ENCODE measurements around the gene AZU1.

Gene AZU1

DNA sequence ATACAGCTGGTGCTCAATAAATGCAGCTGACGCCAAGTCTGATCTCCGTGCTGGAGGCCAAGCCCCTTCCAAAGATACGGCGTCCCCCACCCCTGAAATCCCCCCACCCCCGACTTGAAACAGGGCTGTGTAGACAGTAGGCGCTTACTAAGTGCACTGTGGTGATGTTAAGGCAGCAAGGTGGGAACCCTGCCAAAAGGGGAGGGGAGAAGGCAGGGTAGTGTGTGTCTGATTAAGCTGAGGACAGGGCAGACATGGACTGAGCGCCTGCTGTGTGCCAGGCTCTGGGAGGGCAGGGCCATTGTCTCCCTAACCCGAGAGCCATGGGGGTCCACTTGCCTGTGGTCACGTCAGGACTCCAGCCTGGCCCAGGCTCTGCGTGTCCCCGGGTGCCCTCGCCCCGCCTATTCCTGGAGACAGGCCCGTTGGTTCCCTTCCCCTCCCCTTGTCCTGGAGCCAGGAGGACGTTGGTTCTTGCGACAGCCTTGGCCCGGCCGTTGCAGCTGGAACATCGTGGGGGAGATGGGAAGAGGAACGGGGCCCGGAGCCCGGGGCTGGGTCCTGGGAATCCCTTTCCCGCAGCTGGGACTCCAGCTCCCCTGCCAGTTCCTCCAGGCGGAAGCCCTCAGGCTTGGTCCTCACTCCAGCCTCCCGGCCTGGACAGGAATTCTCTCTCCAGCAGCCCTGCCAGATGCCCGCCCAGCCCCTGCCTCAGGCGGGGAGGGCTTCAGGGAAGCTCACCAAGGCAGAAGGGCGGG, 22.8 kb downstream of the AZU1 start:
- H3K9me2 ChIP-seq (replicated peaks; ENCODE audit: low read depth, low read length) = no peaks in the 10 kb centered on the region
- H3F3A ChIP-seq (ENCODE audit: low read depth) = no peaks in the 10 kb centered on the region
- H3K4me2 ChIP-seq (ENCODE audit: low read depth, low read length, poor library complexity, severe bottlenecking) = no peak overlapping the region
- H3K9me3 ChIP-seq (ENCODE audit: insufficient read depth, low read depth, low read length) = no peaks in the 10 kb centered on the region
- H3K36me3 ChIP-seq (ENCODE audit: insufficient read depth, low read length) = no peaks in the 10 kb centered on the region
- H3K4me3 ChIP-seq (ENCODE audit: low read length, poor library complexity, severe bottlenecking) = no peak overlapping the region
- TF ChIP-seq EZH2phosphoT487 (IDR thresholded peaks at IDR 0.05; ENCODE audit: borderline replicate concordance) (no peak), CTCF (conservative IDR thresholded peaks at IDR 0.05; ENCODE audit: low read length) (no peak)
- H2AFZ ChIP-seq (ENCODE audit: low read length) = no peak overlapping the region
- H3K79me2 ChIP-seq (ENCODE audit: insufficient read depth, low read length) = no peaks in the 10 kb centered on the region
- H3K4me1 ChIP-seq (ENCODE audit: insufficient read depth, low read length, poor library complexity, severe bottlenecking) = no peaks in the 10 kb centered on the region
- H3K9ac ChIP-seq (ENCODE audit: low read depth, low read length, poor library complexity, severe bottlenecking) = no peak overlapping the region
- H3K27me3 ChIP-seq (ENCODE audit: insufficient read depth, low read length, poor library complexity, severe bottlenecking) = no peaks in the 10 kb centered on the region
- no peaks in the 10 kb centered on the region for H4K20me1 ChIP-seq (ENCODE audit: insufficient read depth, low read length, poor library complexity, severe bottlenecking)

- Histone ChIP-seq H3K9me2 (replicated peaks; ENCODE audit: low read depth, low read length) (no peaks in the 10 kb centered on the region), H3K9ac (ENCODE audit: low read depth, low read length, poor library complexity, severe bottlenecking) (no peak overlapping the region), H3K9me3 (ENCODE audit: insufficient read depth, low read depth, low read length) (no peaks in the 10 kb centered on the region), H2AFZ (ENCODE audit: low read length) (no peak overlapping the region), H3K79me2 (ENCODE audit: insufficient read depth, low read length) (no peaks in the 10 kb centered on the region), H3K4me1 (ENCODE audit: insufficient read depth, low read length, poor library complexity, severe bottlenecking) (no peaks in the 10 kb centered on the region), H3K27me3 (ENCODE audit: insufficient read depth, low read length, poor library complexity, severe bottlenecking) (no peaks in the 10 kb centered on the region), H3K4me3 (ENCODE audit: low read length, poor library complexity, severe bottlenecking) (no peak overlapping the region), H3K36me3 (ENCODE audit: insufficient read depth, low read length) (no peaks in the 10 kb centered on the region), H3F3A (ENCODE audit: low read depth) (no peaks in the 10 kb centered on the region), H4K20me1 (ENCODE audit: insufficient read depth, low read length, poor library complexity, severe bottlenecking) (no peaks in the 10 kb centered on the region), H3K4me2 (ENCODE audit: low read depth, low read length, poor library complexity, severe bottlenecking) (no peak overlapping the region)
- TF ChIP-seq CTCF (conservative IDR thresholded peaks at IDR 0.05; ENCODE audit: low read length) (no peak), EZH2phosphoT487 (IDR thresholded peaks at IDR 0.05; ENCODE audit: borderline replicate concordance) (no peak)
Observed at GRCh38 chr19:850979-851335, 23.3 kb downstream of the AZU1 start.

GRCh38 chr19:852136-853013, 24.7 kb downstream of the AZU1 start, which contains the start of gene ELANE:
ELANE (plus strand) TSS chr19:852303; CDS start chr19:852329, 26 bp downstream.
- no peak within 1 kb of the TSS for H3K9ac ChIP-seq (ENCODE audit: low read depth, low read length, poor library complexity, severe bottlenecking)

More at GRCh38 chr19:852136-853013, 24.7 kb downstream of the AZU1 start, which contains the start of gene ELANE:
- no peaks in the 10 kb centered on the region for H4K20me1 ChIP-seq (ENCODE audit: insufficient read depth, low read length, poor library complexity, severe bottlenecking)
- no peaks in the 10 kb centered on the region for H3K36me3 ChIP-seq (ENCODE audit: insufficient read depth, low read length)
- no peak within 1 kb of the TSS for H3K4me3 ChIP-seq (ENCODE audit: low read length, poor library complexity, severe bottlenecking)
- H3K9me3 ChIP-seq (ENCODE audit: insufficient read depth, low read depth, low read length) = no peaks in the 10 kb centered on the region
- H3K79me2 ChIP-seq (ENCODE audit: insufficient read depth, low read length) = no peaks in the 10 kb centered on the region
- H3K4me2 ChIP-seq (ENCODE audit: low read depth, low read length, poor library complexity, severe bottlenecking) = no peak within 1 kb of the TSS
- no peaks in the 10 kb centered on the region for H3K9me2 ChIP-seq (replicated peaks; ENCODE audit: low read depth, low read length)
- TF ChIP-seq CTCF (conservative IDR thresholded peaks at IDR 0.05; ENCODE audit: low read length) (no peak), EZH2phosphoT487 (IDR thresholded peaks at IDR 0.05; ENCODE audit: borderline replicate concordance) (no peak)
- H3K4me1 ChIP-seq (ENCODE audit: insufficient read depth, low read length, poor library complexity, severe bottlenecking) = no peaks in the 10 kb centered on the region
- H2AFZ ChIP-seq (ENCODE audit: low read length) = no peak within 1 kb of the TSS
- H3F3A ChIP-seq (ENCODE audit: low read depth) = no peaks in the 10 kb centered on the region
- no peaks in the 10 kb centered on the region for H3K27me3 ChIP-seq (ENCODE audit: insufficient read depth, low read length, poor library complexity, severe bottlenecking)

All from Loucy (cell line).